Vagina (tissue), 2 donors: ENCODE measurements around the gene ABCF2. TPM values are rescaled to one million over a fixed set of nuclear protein-coding genes. Genes with fewer than 3 reads are reported as not detected.

Experiments
- DNase-seq, 2 donors: peaks; one replicate each; pipeline ENCODE4 v3.0.0-alpha.2; 2017; ENCODE audit errors: extremely low spot score in 2 of 2
- H3K27ac ChIP-seq: fragments of 200-600 bp; sonication (generic); one replicate; pipeline ENCODE4 v1.5.1; 2019
- H3K27me3 ChIP-seq: fragments of 200-600 bp; sonication (generic); one replicate; pipeline ENCODE4 v1.5.1; 2019
- H3K36me3 ChIP-seq, 2 donors: fragments of 200-600 bp; sonication (generic); one replicate each; pipeline ENCODE4 v1.5.1; 2017 to 2019
- H3K4me1 ChIP-seq: fragments of 200-600 bp; sonication (generic); one replicate; pipeline ENCODE4 v1.5.1; 2019
- H3K4me3 ChIP-seq, 2 donors: fragments of 200-600 bp; sonication (generic); 1 replicate in 1 of 2; 2 replicates in 1 of 2; pipeline ENCODE4 v1.5.1; 2016 to 2019
- H3K9me3 ChIP-seq: fragments of 200-600 bp; sonication (generic); one replicate; pipeline ENCODE4 v1.5.1; 2019
- CTCF ChIP-seq, 3 experiments: fragments of 450-650 bp in 2 of 3; fragments of 200-600 bp in 1 of 3; sonication (generic) in 1 of 3; IDR thresholded peaks; one replicate each; pipeline ENCODE4 v1.5.1; 2017 to 2019; ENCODE audit warnings: antibody characterized with exemption in 3 of 3, mild to moderate bottlenecking in 2 of 3, moderate library complexity in 2 of 3
- POLR2A ChIP-seq, 2 donors: fragments of 450-650 bp; IDR thresholded peaks; one replicate each; pipeline ENCODE4 v1.6.1; 2017; ENCODE audit warnings: antibody characterized with exemption in 2 of 2, mild to moderate bottlenecking in 2 of 2, moderate library complexity in 2 of 2
- POLR2AphosphoS5 ChIP-seq, 2 donors: sonication (generic); formaldehyde crosslinking; IDR thresholded peaks; one replicate each; pipeline ENCODE4 v1.9.0; 2017; ENCODE audit warnings: antibody characterized with exemption in 2 of 2, mild to moderate bottlenecking in 2 of 2, low read depth in 1 of 2; ENCODE audit not compliant: insufficient read depth in 1 of 2
- intact Hi-C: fragments of 100-400 bp; cut with DNase I; formaldehyde crosslinking; loops from one replicate; pipeline ENCODE4 v1.15.1; 2023
- total RNA-seq: library from RNA; depleted of rRNA; stranded (reverse); fragments of >200 nt; gene quantifications from one replicate; pipeline ENCODE4 v1.2.3, GENCODE V29; 2016

Gene ABCF2
- total RNA-seq, 1 donor from 2014 or later = 25.3 TPM

GRCh38 chr7:151191544-151191943 lies 35.5 kb downstream of the ABCF2 start:
- TF ChIP-seq CTCF (IDR thresholded peaks at IDR 0.05) = no peak
- TF ChIP-seq POLR2AphosphoS5 (IDR thresholded peaks at IDR 0.05; ENCODE audit: insufficient read depth in 1 of 2, low read depth in 1 of 2) = no peak
- no peak for TF ChIP-seq POLR2A (IDR thresholded peaks at IDR 0.05)
- H3K27ac ChIP-seq = no peak overlapping the region
- intact Hi-C loops = no loop called here
- no peaks in the 10 kb centered on the region for H3K36me3 ChIP-seq
- H3K9me3 ChIP-seq = no peaks in the 10 kb centered on the region
- no peak for DNase-seq
- no peak overlapping the region for H3K4me3 ChIP-seq
- H3K27me3 ChIP-seq = no peaks in the 10 kb centered on the region
- no peaks in the 10 kb centered on the region for H3K4me1 ChIP-seq

GRCh38 chr7:151189038-151189437 lies 38.0 kb downstream of the ABCF2 start:
- TF ChIP-seq POLR2A (IDR thresholded peaks at IDR 0.05) (no peak), POLR2AphosphoS5 (IDR thresholded peaks at IDR 0.05; ENCODE audit: insufficient read depth in 1 of 2, low read depth in 1 of 2) (no peak), CTCF (IDR thresholded peaks at IDR 0.05) (no peak)
- H3K27ac ChIP-seq = no peak overlapping the region
- H3K36me3 ChIP-seq = no peaks in the 10 kb centered on the region
- no peaks in the 10 kb centered on the region for H3K27me3 ChIP-seq
- no peaks in the 10 kb centered on the region for H3K4me1 ChIP-seq
- intact Hi-C loops = no loop called here
- no peaks in the 10 kb centered on the region for H3K9me3 ChIP-seq
- H3K4me3 ChIP-seq = no peak overlapping the region
- DNase-seq = no peak

- Histone ChIP-seq H3K27ac (no peak overlapping the region), H3K27me3 (no peaks in the 10 kb centered on the region), H3K4me1 (no peaks in the 10 kb centered on the region), H3K4me3 (no peak overlapping the region), H3K9me3 (no peaks in the 10 kb centered on the region), H3K36me3 (no peaks in the 10 kb centered on the region)
- no peak for DNase-seq
- intact Hi-C loops = no loop called here
- TF ChIP-seq POLR2AphosphoS5 (IDR thresholded peaks at IDR 0.05; ENCODE audit: insufficient read depth in 1 of 2, low read depth in 1 of 2) (no peak), CTCF (IDR thresholded peaks at IDR 0.05) (no peak), POLR2A (IDR thresholded peaks at IDR 0.05) (no peak)
Observed at GRCh38 chr7:151188252-151188542, 38.8 kb downstream of the ABCF2 start.

- intact Hi-C loops = no loop called here
- no peaks in the 10 kb centered on the region for H3K9me3 ChIP-seq
Observed at GRCh38 chr7:151187409-151188251, 39.4 kb downstream of the ABCF2 start.

More at GRCh38 chr7:151187409-151188251, 39.4 kb downstream of the ABCF2 start:
- DNase-seq = no peak
- H3K4me1 ChIP-seq = no peaks in the 10 kb centered on the region
- no peak overlapping the region for H3K27ac ChIP-seq
- no peak overlapping the region for H3K4me3 ChIP-seq
- no peak for TF ChIP-seq CTCF (IDR thresholded peaks at IDR 0.05)
- no peaks in the 10 kb centered on the region for H3K36me3 ChIP-seq
- H3K27me3 ChIP-seq = no peaks in the 10 kb centered on the region
